GM12892 (cell line): ENCODE results near the gene FAT4.

Experiments used
- DNase-seq: peaks from one replicate; pipeline ENCODE4 v3.0.0; 2011; ENCODE audit not compliant: insufficient read length
- FAIRE-seq: peaks from 2 replicates; lab custom pipeline; 2011; peaks lifted over from hg19 to GRCh38; lab: Jason Lieb, UNC
- POLR2A ChIP-seq: IDR thresholded peaks from 2 replicates; pipeline ENCODE4 v1.6.1; 2011; ENCODE audit warnings: low read depth, low read length, control low read depth
- POLR2AphosphoS5 ChIP-seq: IDR thresholded peaks from 2 replicates; pipeline ENCODE4 v1.6.1; 2011; ENCODE audit warnings: low read depth, low read length, control low read depth
- TAF1 ChIP-seq: IDR thresholded peaks from 2 replicates; pipeline ENCODE4 v1.6.1; 2011; ENCODE audit warnings: low read depth, mild to moderate bottlenecking, control low read depth, low read length, borderline replicate concordance

The FAT4 gene

DNA sequence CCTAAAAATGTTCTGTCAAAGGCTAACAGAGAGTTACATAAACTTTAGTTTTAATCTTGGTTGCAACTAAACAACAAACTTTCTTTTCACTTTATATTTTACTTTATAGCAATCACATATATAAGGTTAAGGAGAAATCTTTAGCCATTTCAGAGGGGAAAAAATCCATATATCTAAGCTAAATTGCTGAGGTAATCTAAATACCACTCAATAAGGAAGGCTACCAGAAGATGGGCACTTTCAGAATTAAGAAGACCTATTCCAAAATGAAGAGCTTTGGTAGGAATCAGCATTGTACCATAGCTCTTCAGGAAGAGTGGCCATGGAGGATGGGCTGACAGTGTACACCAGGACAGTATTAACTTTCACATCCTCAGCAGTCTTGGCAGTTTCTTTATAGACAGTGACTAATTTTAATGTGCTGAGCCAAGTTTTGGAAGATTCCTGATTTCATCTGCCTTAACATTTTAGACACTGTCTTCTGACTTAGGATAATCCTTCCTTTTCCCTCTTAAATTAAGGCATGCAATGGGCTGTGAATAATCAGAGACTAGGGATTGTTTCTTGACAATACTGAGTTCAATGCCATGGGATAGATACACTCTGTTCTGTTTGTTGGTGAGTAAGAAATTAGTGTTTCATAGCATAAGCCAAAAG lies 7.1 kb downstream of the FAT4 start:
- TF ChIP-seq POLR2A (no peak), TAF1 (no peak), POLR2AphosphoS5 (no peak)
- DNase-seq = no peak
- FAIRE-seq = no peak

- DNase-seq (no peak), FAIRE-seq (no peak)
- TF ChIP-seq TAF1 (no peak), POLR2A (no peak), POLR2AphosphoS5 (no peak)
These were observed 7.6 kb downstream of the FAT4 start for GRCh38 chr4:125322366-125322730.

DNA sequence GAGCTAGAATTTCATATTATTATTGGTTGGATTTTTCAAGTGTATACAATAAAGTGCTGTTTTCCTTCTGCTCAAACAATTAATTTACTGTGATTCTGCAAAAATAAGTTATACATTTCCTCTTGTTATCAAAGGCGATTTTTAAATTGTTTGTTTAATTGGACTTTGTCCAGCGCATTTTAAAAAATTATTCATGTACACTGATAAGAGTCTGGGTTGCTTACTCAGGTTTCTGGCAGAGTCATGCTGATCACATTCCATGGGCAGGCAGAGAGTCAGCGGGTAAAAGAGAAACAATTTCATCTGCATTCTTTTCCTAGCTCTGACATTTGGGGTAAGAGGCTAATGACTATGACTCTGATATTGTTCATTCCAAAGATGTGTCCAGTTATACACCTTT lies 8.9 kb downstream of the FAT4 start:
- DNase-seq (no peak), FAIRE-seq (no peak)

DNA sequence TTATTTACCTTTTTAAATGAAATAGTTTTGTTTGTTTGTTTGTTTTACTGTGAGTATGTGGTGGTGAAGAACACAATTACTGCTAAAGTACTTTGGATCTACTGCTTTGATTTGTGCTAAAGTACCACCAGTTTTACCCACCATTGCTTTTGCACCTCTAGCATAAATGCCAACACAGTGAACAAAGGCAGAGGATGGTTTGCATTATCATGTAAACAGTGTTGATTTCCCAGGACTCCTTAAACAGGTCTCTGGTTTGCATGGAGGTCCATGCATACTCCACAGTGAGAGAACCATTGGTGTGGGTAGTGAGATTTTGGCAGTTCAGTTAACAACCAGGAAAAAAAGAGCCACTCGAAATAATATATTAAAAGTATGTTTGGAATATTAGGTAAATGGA lies 11.0 kb downstream of the FAT4 start:
- no peak for TF ChIP-seq POLR2A
- no peak for TF ChIP-seq POLR2AphosphoS5
- no peak for TF ChIP-seq TAF1
- FAIRE-seq = no peak
- no peak for DNase-seq

More for the DNA sequence above, 8.9 kb downstream of the FAT4 start:
- TF ChIP-seq POLR2A (no peak), TAF1 (no peak), POLR2AphosphoS5 (no peak)

GRCh38 chr4:125331116-125331515 lies 16.4 kb downstream of the FAT4 start:
- DNase-seq (no peak), FAIRE-seq (no peak)
- TF ChIP-seq TAF1 (no peak), POLR2A (no peak), POLR2AphosphoS5 (no peak)

- TF ChIP-seq POLR2AphosphoS5 = no peak
- no peak for TF ChIP-seq TAF1
- no peak for TF ChIP-seq POLR2A
- FAIRE-seq (no peak), DNase-seq (no peak)
These were observed 20.2 kb downstream of the FAT4 start for GRCh38 chr4:125334926-125335325.

DNA sequence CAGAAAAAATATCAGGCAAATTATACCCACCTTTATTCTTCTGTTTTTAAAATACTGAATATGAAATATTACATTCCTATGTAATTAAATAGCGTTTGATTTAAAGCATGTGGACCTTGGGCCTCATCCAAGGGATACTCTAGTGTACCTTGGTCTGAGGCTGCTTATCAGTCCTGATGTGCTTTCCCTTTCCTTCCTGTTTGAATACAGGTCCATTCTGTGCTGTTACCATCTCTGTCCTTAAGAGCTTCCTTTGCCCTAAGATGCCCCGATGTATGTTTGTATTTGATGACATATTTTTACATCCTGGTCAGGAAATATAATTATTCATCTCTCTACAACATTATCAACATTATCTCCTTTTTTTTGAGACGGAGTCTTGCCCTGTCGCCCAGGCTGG lies 24.1 kb downstream of the FAT4 start:
- DNase-seq = no peak
- no peak for TF ChIP-seq POLR2AphosphoS5
- no peak for TF ChIP-seq TAF1
- FAIRE-seq = no peak

- FAIRE-seq (no peak), DNase-seq (no peak)
- TF ChIP-seq POLR2AphosphoS5 (no peak), POLR2A (no peak), TAF1 (no peak)
These were observed 29.4 kb downstream of the FAT4 start for GRCh38 chr4:125344198-125344597.

- FAIRE-seq = no peak
- no peak for TF ChIP-seq POLR2A
- TF ChIP-seq POLR2AphosphoS5 = no peak
- TF ChIP-seq TAF1 = no peak
- DNase-seq = no peak
These were observed 31.9 kb downstream of the FAT4 start for GRCh38 chr4:125346616-125347015.

GRCh38 chr4:125350470-125351135 lies 35.8 kb downstream of the FAT4 start:
- DNase-seq = no peak
- TF ChIP-seq POLR2AphosphoS5 (no peak), POLR2A (no peak), TAF1 (no peak)
- no peak for FAIRE-seq

- TF ChIP-seq POLR2A = no peak
- no peak for TF ChIP-seq POLR2AphosphoS5
- no peak for TF ChIP-seq TAF1
- FAIRE-seq = no peak
- no peak for DNase-seq
These were observed 37.8 kb downstream of the FAT4 start for GRCh38 chr4:125352521-125352920.

- TF ChIP-seq POLR2A (no peak), POLR2AphosphoS5 (no peak), TAF1 (no peak)
- DNase-seq = no peak
- FAIRE-seq = no peak
These were observed 38.4 kb downstream of the FAT4 start for GRCh38 chr4:125353131-125353530.

- no peak for FAIRE-seq
- no peak for TF ChIP-seq POLR2A
- TF ChIP-seq TAF1 = no peak
- no peak for TF ChIP-seq POLR2AphosphoS5
- no peak for DNase-seq
These were observed 41.0 kb downstream of the FAT4 start for GRCh38 chr4:125355791-125356190.
